Measurements from ENCODE around the gene UCK1.
A peak's percentile ranks its signal among the peaks of the same experiment; 100 is the strongest.

The UCK1 gene

DNA sequence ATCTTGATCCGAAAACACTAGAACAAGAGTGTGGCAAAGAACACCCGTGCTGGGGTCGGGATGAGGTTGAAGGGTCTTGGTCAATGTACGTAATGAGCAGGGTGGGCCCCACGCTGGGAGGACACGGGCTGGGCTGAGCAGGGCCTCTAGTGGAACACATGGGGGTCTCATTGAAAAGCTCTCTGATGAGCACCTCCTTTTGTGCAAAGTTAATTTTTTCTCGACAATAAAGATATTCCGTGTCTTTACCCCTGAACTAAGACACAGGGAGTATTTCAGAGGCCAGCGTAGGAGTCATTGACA, 8.0 kb downstream of the UCK1 start:
- no peak for DNase-seq

DNA sequence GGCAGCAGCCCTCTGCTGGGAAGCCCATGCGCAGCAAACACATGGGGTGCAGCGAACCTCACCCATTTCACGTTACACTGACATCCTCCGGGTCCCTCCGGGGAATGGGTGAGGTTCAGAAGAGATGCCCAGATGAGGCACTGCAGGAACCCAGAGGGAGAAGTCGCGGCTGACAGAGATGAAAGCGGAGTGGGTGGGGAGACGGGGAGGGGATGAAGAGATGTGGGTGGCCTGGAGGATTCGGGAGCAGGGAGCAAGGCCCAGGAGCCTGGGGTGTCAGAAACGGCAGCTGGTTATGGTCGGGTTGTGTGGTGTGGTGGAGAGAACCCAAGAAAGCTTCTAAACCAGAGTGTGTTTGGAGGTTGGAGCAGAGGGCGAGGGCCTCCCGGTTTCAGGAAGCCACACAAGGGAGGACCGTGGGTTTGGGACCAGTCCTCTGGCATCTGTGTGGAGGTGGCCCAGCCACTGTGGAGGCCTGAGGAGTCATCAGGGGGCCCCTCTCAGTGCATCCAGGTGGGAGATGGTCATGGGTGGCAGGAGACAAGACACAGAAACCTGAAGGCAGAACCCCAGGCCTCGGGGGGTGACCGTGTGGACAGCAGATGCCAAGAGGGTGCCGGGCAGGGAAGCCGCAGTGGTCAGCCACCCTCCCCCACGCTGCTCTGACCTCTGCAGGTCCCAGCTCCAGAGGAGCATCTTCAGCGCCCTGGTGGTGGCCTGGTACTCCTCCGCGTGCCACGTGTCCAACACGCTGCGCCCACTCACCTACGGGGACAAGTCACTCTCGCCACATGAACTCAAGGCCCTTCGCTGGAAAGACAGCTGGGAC, 8.6 kb downstream of the UCK1 start:
- no peak for DNase-seq

DNA sequence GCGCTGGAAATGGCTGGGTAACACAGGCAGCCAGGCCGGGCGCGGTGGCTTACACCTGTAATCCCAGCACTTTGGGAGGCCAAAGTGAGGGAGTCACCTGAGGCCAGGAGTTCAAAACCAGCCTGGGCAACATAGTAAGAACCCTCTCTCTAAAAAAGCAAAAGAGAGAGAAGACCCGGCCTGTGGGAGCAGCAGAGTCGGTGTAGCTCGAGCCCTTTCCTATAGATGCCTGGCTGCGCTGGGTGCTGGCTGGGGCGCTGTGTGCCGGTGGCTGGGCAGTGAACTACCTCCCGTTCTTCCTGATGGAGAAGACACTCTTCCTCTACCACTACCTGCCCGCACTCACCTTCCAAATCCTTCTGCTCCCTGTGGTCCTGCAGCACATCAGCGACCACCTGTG, 9.2 kb downstream of the UCK1 start:
- DNase-seq = no peak

DNA sequence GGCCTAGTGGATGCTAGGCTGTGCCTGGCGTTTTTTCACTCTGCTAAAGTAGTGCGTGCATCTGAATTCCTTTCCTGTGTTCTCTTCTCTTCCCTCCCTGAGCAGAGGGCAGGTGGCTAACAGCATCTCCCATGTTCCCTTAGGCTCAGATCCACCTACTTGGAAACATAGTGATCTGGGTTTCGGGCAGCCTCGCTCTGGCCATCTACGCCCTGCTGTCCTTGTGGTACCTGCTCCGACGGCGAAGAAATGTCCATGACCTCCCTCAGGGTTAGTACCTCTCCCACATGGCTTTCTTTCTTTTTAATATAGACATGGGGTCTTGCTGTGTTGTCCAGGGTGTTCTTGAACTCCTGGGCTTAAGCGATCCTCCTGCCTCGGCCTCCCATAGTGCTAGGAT, 9.9 kb downstream of the UCK1 start:
- DNase-seq = no peak

DNA sequence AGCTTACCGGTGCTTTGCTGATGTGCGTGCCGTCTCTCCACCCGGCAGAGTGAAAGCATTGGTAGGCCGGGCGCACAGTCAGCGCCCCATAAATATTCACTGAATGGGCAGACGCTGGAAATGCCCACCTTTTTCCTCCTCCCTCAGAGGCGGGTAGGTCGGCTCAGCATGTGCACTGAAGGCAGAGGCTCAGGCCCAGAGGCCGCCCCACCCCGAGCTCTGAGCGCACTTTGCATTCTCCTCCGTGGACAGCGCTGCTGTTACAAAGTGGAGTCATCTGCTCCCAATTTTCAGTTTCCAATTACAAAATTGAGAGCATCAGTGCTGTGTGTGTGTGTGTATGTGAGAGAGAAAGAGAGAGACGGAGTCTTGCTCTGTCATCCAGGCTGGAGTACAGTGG, 10.6 kb downstream of the UCK1 start:
- no peak for DNase-seq

DNA sequence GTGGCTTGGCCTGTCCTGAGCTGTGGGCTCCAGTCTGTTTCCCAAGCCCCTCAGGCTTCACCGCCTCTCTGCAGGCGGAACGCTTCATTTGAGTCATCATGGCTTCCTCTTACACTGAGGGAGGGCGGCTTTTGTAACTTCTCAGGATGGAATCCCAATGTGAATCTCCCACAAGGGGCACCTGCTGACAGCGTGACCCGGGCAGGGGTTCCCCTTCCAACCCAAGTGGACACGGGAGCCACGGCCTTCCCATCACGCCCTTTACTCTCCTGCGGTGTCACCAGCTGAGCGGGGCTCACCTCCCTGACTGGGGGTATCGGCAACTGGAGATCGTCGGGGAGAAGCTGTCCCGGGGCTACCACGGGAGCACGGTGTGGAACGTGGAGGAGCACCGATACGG, 12.5 kb downstream of the UCK1 start:
- no peak for DNase-seq

DNA sequence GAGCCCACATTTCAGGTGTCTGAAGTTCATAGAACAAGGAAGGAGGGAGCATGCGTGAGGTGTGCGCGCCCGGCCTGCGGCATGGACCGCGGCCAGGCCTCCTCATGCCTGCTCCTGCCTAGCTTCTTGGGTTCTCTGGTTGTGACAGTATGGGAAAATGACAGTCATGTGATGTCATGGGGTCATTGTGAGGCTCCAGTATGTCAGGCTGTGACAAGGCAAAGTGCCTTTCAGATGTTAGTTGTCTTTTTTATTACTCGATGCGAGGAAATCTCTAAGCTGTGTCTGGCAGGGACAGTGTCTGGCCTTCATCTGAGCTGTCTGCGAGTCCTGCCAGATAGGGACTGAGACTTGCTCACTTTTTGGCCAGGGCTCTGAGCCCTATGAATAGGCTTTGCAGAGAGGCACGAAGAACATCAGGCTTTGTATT, 13.3 kb downstream of the UCK1 start:
- DNase-seq = no peak

DNA sequence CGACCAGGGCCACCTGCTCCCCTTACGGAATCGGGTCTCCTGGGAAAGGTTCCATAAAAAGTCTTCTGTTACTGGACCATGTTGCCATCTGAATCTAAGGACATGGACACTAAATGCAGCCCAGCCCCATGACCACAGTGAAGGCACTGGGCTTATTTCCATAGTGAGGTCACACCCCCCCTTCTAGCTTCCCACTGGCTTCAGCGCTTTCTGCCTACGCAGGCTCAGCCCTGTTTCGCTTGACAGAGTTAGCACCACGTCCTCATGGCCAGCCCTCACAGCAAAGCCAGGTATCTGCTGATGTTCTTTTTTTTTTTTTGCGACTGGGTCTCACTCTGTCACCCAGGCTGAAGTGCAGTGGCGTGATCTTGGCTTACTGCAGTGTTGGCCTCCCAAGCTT, 14.1 kb downstream of the UCK1 start:
- no peak for DNase-seq

DNA sequence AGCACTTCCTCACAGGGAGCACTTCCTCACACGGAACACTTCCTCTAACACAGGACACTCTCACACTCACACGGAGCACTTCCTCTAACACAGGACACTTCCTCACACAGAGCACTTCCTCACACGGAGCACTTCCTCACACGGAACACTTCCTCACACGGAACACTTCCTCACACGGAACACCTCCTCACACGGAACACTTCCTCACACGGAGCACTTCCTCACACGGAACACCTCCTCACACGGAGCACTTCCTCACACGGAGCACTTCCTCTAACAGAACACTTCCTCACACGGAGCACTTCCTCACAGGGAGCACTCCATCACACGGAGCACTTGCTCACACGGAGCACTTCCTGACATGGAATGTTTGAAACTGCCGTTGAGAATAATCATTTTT, 15.0 kb downstream of the UCK1 start:
- no peak for DNase-seq

DNA sequence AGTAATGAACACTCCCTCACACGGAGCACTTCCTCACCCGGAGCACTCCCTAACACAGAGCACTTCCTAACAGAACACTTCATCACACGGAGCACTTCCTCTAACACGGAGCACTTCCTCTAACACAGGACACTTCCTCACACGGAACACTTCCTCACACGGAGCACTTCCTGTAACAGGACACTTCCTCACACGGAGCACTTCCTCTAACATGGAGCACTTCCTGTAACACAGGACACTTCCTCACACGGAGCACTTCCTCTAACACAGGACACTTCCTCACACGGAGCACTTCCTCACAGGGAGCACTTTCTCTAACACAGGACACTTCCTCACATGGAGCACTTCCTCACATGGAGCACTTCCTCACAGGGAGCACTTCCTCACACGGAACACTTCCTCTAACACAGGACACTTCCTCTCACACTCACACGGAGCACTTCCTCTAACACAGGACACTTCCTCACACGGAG, 15.5 kb downstream of the UCK1 start:
- peak; percentile 19 for DNase-seq

DNA sequence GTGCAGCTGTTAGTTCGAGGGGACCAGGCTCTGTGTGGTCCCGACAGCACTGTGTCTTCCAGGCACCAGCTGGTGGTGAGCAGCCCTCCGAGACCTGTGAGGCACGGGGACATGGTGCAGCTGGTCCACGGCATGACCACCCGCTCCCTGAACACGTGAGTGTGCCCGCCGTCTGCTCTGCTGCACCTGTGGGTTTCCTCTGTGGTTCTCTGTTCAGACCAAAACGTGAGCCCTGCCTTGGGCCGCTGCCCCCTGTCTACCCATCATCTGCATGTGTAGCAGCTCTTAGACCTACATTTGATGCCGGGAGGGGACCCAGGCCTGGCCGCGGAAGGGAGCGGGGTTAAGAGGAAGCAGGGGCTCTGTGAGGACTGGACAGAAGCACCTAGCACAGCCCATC, 17.9 kb downstream of the UCK1 start:
- DNase-seq = no peak

DNA sequence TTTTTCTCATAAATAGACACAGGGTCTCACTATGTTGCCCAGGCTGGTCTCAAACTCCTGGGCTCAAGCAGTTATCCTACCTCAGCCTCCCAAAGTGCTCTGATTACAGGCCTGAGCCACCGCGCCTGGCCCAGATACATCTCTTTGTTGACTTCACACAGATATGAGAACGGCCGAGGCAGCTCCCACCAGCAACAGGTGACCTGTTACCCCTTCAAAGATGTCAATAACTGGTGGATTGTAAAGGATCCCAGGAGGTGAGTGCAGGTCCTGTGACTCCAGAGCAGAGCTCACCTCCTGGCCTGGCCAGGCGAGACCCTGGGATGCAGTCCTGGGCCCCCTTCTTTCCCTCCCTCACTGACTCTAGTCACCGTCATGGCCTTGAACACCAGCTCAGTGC, 19.2 kb downstream of the UCK1 start:
- DNase-seq = no peak

DNA sequence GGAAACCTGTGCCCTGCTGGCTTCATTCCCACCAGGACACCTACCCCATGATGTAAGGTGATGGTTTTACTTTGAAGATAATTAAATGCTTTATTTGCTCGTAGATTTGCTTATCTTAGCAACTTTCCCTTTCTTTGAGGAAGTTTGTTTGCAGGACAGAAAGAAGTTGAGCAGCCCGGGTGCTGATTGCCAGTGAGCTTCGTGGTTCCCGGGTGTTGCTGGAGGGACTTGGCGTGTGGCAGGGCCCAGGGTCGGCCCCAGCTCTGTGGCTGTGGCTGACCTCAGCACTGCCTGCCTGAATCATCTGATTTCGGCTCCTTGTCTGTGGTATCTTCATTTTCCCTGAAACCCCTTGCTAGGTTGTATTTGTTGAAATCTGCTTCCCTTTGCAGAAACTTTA, 19.6 kb downstream of the UCK1 start:
- DNase-seq = no peak

DNA sequence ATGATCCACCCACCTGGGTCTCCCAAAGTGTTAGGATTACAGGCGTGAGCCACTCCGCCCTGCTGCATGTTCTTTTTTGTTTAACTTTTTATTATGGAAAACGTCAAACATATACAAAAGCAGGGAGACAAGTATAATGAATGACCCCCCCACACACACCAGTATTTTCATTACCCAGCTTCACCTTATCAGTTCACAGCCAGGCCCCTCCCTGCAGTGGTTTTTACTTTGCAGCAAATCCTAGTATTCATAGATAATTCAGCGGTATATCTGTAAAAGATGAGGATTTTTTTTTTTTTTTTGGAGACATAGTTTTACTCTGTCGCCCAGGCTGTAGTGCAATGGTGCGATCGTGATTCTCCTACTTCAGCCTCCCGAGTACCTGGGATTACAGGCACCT, 26.1 kb downstream of the UCK1 start:
- DNase-seq = no peak

DNA sequence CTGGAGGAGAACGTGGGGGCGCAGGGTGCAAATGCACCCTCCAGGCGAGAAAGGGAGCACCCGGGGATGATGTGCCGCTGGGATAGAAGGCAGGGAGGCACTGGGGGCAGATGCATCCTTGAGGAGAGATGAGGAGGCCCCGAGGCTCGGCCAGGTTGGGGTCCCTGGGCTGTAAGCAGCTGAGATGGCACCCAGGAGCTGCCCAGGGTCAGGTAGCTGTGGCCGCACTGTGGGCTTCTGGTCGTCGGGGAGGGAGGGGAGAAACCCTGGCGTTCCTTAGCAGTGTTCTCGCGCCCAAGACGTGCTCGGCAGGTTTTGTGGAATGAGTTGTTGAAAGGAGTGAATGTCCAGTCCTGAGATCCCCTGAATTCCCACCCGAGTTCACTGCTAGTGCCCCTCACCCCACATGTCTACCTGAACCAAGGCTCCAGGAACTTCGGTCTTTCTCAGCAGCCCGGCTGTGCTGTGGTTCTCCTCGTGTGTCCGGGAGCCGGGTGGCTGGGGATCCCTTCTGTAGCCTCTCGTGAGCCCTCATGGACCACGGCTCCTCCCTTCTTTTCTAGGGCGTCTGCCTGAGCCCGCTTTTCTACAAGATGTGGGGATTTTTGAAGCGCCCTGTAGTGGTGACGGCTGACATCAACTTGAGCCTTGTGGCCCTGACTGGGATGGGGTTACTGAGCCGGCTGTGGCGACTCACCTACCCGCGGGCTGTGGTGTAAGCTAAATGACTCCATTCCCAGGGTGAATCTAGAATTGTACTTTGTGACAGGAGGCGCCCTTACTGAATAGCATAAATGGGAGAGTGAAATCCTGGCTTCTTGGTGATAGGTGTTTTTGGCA, 27.2 kb downstream of the UCK1 start:
- peak; percentile 35 for DNase-seq

DNA sequence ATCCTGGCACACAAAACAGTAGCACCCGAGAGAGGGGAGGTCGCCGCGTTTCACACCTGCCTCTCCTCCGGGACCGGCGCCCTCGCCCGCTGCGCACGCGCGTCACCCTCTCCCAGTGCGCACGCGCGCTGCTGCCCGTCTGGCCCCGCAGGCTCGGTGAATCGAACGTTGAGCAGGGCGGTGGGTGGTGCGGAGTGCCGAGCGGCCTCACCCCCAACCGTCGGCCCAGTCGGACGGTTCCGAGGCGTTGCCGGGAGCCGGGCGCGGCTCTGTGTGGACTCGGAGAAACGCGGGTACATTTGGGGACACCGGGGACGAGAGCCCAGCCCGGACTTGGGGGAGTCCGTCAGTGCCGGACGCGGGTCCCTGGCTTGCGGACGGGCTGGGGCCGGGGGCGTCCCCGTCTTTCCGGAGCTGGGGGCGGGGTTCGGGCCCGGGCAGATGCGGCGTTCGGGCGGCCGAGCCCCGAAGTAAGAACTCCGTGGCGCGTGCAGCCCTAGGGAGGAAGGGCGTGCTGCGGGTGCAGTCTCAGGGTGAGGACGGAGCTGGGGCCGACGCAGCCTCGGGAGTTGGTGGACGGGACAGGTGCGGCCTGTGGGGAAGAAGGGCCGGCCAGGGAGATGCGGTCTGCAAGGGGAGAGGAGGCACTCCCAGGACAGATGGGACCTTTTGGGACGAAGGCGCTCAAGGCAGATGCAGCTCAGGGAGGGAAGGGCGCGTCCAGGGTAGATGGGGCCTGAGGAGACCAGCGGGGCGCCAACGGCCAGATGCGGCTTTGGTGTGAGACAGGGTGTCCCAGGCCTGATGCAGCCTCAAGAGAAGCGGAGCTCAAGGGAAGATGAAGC, 28.1 kb downstream of the UCK1 start, which contains the start of gene POMT1:
POMT1 (plus strand) TSS at position 138 of the 845 bp plus-strand sequence. CDS start 1,301 bp downstream, outside the sequence.
- peak; percentile 90 for DNase-seq

DNA sequence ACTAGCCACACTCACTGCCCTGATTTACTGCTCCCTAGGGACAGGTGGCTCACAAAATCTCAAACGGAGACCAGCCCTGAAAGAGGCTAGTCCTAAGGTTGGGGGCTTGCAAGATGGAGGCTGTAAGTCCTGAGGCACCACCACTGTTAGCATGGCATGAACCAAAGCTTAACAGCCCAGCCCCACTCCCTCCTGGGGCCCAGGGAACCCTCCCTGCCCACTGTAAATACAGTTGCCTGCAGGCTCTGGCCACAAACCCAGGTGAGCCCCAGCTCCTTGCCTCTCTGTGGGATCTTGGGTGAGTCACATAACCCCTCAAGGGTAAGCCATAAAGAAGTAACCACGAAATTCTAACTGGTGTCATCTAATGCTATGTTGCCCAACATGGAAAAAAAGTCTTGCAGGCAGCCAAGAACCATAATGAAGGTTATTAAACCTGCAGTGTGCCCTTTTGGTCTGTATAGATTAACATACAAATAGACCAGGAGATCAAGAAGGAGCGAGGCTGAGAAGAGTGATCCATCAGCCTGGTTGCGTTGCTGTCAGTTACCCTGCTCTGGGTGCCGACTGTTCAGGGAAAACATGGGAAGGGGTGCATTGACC, 30.0 kb downstream of the UCK1 start:
- DNase-seq = no peak

DNA sequence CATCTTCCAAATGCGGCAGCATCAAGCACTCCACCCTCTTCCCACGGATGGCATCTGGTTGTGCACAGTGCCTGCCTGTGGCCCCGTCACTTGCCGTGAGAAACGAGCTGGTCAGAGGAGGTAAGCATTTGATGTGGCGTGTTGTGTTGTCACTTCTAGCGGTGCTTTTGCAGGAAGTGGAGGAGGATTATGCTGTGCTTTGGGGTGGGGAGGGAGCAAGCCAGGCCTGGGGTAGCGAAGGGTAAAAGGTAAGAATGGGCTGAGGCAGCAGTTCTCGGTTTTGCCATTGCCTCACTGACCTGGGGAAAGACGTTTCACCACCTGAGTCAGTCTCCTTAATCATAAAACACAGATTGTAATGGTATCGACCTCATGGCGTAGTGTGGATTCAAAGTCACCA, 30.7 kb downstream of the UCK1 start:
- peak; percentile 67 for DNase-seq

DNA sequence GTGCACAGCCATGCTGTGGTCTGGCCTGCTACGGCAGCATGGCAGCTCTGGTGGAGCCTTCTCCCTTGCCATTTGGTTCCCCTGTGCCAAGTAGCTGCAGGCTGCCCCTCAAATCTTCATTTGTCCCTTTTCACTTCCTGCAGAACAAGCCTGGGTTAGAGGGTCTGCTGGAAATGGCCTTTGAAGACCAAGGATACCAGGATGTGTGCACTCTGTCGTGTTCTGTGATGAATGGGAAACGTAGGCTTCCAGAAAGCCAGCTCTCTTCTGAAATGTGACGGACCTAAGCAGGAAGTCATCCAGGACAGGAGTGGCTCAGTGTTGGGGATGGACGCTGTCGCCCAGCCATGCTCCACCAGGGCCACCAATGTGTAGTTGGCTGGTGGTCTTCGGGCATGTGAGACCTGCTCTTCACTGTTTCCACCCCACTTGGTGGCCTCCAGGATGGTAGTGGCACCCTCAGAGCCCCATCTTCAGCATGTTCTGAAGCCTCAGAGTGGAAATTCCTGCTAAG, 31.8 kb downstream of the UCK1 start:
- DNase-seq = no peak

DNA sequence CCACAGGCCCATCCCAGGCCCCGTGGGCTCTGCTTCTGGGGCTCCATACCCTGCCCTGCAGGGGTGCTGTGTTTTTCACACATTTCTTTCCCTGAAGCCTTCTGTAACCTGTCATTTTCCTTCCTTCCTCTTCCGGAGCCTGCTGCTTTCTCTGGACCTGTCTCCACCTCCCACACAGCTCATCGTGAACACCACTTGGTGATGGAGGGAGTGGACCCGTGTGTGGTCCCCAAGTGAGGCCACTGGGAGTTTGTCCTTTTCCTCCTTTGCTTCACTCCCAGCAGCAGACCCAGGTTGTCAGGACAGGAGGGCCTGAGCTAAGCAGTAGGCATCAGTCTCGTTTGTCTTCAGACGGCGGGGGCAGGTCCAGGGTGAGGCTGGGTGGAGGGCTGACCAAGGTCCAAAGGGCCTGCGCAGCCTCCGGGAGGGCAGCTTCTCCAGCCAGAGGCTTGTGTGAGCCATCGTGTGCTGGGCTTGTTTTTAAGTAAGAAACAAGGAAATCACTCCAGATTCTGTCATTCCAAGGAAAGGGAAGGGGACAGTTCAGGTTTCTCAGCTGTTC, 34.1 kb downstream of the UCK1 start:
- DNase-seq = no peak

DNA sequence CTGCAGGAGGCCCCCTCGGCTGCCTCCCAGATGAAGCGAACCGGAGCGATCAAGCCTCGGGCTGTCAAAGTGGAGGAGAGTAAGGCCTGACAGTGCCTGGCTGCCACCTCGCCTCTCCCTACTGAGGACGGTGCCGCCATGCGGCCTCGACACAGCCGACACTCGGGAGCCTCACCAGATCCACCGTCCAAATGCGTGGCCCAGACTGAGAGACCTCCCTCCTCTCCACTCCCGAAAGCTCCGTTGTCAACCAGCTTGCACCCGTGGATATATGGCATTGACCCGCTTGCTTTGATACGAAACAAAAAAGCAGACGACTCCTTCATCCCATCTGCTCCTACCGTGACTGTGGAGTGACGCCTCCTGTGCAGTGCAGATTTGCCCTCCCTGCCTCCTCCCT, 35.3 kb downstream of the UCK1 start:
- no peak for DNase-seq

DNA sequence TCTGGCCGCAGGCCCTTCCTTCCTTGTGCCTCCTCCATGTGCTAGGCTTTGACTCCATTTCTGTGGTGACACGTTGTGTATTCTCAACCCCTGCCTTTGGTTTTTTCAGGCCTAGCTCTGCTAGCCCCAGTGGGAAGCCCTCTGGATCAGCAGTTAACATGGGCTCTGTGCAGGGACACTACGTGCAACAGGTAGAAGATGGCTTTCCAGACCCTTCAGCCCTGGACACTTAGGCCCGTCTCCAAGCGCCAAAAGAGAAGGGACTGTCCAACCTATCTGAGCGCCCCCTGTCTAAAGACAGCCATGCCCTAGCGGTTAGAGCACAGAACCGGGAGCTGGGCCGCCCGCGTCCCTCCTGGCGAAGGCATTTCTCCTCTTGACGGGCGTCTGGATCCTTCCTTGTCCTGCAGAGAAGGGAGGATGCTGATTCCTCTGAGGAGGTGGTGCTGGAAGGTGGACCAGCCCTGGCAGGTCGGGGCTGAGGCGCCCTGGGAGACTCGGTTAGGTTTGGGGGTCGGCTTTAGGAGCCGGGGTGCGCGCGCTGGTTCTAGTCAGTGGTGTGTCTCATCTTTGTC, 36.7 kb downstream of the UCK1 start:
- no peak for DNase-seq
